ENCODE measurements around the gene SH3PXD2B. TPM values are rescaled to one million over a fixed set of nuclear protein-coding genes. Genes with fewer than 3 reads are reported as not detected.

SH3PXD2B gene
- total and polyA plus RNA-seq, 10 of the 15 experiments (the other 5 are each of a cell fraction or from before 2014, with no cell fraction given) = 0.05 to 1.6 (median 0.57) TPM

GRCh38 chr5:172347496-172348052, 106.8 kb downstream of the SH3PXD2B start:
- no peak overlapping the region for H3K4me3 ChIP-seq
- DNase-seq (ENCODE audit: low read depth, low spot score) (no peak), FAIRE-seq (no peak), ATAC-seq (no peak)
- H3K4me2 ChIP-seq (ENCODE audit: control insufficient read depth, insufficient read depth) = no peak overlapping the region
- in situ Hi-C loops (cut with MboI) = no loop called here
- BruUV-seq (replicated peaks) = no TSS peak
- ChIA-PET CTCF (no interaction called here), SMC1A (ENCODE audit: uncharacterized antibody, unreplicated experiment) (interaction anchor here (0.9 kb wide), 1 partner anchor 43 kb away, joined by 3 read pairs; no protein-coding TSS in a partner anchor), POLR2A (no interaction called here), RAD21 (ENCODE audit: unreplicated experiment) (no interaction called here)
- WGBS (ENCODE audit: insufficient coverage, insufficient replicate concordance, low lambda C conversion rate, missing lambda C conversion rate) = 56% methylated on average over 8 of the region's 8 CpGs
- no peaks in the 10 kb centered on the region for H4K20me1 ChIP-seq (ENCODE audit: control insufficient read depth, insufficient read depth)
- H3K4me1 ChIP-seq (ENCODE audit: control insufficient read depth, insufficient read depth, low read length) = no peaks in the 10 kb centered on the region
- TF ChIP-seq JUND (IDR thresholded peaks at IDR 0.05; ENCODE audit: low read depth, low read length) (no peak), ELK1 (IDR thresholded peaks at IDR 0.05; ENCODE audit: low read depth, low read length) (no peak), BCLAF1 (IDR thresholded peaks at IDR 0.05) (no peak), NRF1 (conservative IDR thresholded peaks at IDR 0.05; ENCODE audit: low read depth, low read length) (no peak), SRF (IDR thresholded peaks at IDR 0.05; ENCODE audit: low read depth in 2 of 2, low read length in 2 of 2) (no peak), SKIL (IDR thresholded peaks at IDR 0.05; ENCODE audit: low read depth, poor library complexity, severe bottlenecking) (no peak), TAF1 (IDR thresholded peaks at IDR 0.05; ENCODE audit: borderline replicate concordance, low read depth, low read length) (no peak), STAT1 (conservative IDR thresholded peaks at IDR 0.05) (no peak), SREBF2 (IDR thresholded peaks at IDR 0.05; ENCODE audit: low read length) (no peak)
- H3K9ac ChIP-seq (ENCODE audit: control insufficient read depth, insufficient read depth, low read length) = no peak overlapping the region
- no peak overlapping the region for H3K27ac ChIP-seq (ENCODE audit: control insufficient read depth, insufficient read depth)
- H3K27me3 ChIP-seq (replicated peaks in 1 of 2; ENCODE audit: control insufficient read depth in 2 of 2, insufficient read depth in 2 of 2, low read length in 1 of 2) = no peaks in the 10 kb centered on the region
- intact Hi-C loops (cut with micrococcal nuclease; ENCODE audit: unreplicated experiment) = no loop called here
- no peaks in the 10 kb centered on the region for H3K36me3 ChIP-seq (ENCODE audit: control insufficient read depth in 2 of 2, insufficient read depth in 2 of 2, low read length in 1 of 2)
- H2AFZ ChIP-seq (ENCODE audit: control insufficient read depth, low read depth, low read length) = no peak overlapping the region
- H3K9me3 ChIP-seq (replicated peaks; ENCODE audit: control insufficient read depth, insufficient read depth, low read length) = no peaks in the 10 kb centered on the region
- no peaks in the 10 kb centered on the region for H3K79me2 ChIP-seq (ENCODE audit: control insufficient read depth, insufficient read depth, low read length)

All from GM12878 (cell line).